Dedifferentiated amniotic fluid mesenchymal stem cell (primary cell): ENCODE results near the gene HSDL1.

Experiments
- DNase-seq: peaks from one replicate; pipeline ENCODE4 v3.0.0-alpha.2; 2016; ENCODE audit errors: extremely low spot score

The HSDL1 gene

DNA sequence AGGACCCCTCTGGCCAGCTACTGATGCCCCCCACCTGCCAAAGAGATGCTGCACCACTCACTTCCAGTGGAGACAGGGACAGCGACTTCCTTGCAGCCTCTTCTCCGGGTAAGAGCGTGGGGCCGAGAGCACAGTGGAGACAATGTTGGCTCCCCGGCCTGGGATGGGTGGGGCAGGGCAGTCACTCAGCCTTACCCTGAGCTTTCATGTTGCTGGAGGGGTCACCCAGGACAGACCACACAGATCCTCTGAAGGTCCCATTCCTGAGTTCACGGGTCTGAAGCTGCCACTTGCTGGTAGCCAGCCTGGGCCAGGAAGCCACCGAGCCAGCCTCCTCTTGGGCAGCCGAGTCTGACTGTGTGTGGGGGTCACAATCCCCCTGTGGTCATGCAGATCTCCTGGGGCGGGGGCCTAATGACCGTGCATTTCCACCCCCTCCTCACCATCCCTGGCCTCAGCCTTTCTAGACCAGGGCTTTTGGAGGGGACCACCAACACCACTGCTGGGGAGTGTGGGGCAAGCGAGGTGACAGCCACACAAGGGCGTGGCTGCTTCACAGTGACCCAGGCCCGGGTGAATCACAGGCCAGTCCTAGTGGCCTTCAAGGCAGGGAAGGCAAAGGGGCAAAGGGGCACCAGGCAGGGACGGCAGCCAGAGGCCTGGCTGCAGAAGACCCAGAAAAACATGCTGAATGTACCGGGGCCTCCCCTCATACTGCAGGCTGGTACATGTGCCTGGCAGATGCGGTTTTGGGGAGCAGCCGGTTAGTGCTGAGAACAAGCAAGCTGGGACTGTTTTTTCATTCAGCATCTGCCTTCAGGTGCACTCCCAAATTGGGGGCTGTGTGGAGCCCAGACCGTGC lies 31.4 kb upstream of the HSDL1 start:
- DNase-seq: no peak

DNA sequence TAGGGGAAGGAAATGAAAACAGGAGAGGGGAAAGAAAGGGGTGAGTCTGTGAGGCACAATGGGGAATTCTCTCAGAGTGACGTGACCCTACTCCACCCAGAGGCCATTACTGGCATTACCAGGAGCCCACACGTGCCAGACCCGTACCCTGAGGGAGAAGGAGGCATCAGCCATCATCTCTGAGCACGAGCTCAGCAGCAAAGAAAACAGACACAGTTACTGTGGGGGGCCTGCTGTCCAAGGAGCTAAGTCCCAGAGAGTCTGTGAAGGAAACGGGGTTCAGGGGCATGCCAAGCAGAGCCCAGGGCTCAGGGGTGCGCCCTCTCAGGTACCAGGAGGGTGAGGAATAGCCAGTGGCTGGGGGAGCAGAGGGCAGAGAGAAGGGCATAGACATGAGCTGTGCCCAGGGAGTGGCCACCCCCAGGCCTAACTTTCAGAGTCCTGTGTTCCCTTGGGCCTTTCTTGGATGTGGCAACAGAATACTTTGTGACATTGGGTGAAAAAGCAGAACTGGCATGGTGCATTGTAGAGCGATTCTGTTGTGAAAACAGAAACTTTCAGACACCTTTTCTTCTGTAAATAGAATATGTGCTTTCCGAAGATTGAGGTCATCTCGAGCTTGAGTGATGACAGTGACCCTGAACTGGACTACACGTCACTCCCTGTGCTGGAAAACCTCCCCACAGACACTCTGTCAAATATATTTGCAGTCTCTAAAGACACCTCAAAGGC lies 30.5 kb upstream of the HSDL1 start:
- DNase-seq: no peak

DNA sequence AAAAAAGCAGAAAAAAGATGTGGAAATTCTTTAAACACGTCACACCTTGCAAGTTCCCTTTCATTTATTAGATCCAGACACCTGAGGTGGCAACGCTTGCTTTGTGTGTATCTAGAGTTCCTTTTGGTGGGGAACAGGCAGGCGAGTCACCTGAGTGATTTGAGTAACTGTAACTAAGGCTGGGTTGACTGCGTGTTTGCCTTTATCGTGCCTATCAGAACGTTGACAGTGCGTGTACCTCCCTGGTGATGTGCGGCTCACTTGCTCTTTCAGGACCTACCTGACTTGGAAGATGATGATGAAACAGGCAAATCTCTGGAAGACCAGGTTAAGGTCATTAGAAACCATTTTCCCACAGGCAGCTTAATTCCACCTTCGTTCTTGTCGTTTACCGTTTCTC lies 29.4 kb upstream of the HSDL1 start:
- no peak for DNase-seq

DNA sequence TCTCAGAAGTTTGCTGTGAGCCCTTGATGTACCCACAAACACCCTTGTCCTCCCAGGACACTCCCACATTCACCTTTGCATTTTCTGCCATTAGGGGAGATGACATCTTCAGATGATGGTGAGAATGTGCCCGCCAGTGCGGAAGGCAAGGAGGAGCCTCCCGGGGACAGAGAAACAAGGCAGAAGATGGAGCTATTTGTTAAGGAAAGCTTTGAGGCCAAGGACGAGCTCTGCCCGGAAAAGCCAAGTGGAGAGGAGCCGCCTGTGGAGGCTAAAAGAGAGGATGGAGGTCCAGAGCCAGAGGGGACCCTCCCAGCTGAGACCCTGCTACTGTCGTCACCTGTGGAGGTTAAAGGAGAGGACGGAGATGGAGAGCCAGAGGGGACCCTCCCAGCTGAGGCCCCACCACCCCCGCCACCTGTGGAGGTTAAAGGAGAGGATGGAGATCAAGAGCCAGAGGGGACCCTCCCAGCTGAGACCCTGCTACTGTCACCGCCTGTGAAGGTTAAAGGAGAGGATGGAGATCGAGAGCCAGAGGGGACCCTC lies 24.9 kb upstream of the HSDL1 start:
- DNase-seq: no peak

DNA sequence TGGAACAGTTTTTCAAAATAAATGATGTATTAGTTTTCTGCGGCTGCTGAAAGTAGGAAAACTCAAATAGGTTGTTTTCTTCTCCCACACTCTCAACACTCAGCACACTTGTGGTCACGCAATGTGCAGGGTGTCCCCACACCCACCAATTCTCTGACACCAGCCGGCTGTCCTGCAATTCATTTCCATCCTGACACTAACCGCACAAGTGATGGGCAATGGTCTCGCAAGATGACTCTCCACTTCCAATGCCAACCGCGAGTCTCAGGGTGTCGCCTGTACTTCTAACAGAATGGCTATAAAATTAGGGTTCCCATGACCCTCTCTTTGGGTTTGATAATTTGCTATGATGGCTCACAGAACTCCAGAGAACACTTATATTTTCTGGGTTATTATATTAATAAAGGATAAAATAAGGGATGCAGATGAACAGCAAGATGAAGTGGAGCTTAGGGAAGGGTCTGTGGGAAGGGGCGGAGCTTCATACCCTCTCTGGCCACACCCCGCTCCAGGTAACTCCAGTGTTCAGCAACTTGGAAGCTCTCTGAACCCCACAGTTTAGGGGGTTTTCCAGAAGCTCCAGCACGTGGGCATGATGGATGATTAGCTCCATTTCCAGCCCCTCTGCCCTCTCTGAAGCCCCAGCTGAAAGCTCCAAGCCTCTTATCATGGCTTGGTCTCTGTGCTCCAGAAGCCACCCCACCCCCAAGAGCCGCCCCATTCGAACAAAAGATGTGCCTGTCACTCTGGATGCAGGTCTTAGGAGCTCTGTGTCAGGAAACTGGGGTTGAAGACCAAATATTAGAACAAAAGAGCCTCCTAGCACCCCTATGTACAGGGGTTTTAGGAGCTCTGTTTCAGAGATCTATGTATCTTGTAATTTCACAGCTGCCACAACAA lies 22.1 kb upstream of the HSDL1 start:
- no peak for DNase-seq

DNA sequence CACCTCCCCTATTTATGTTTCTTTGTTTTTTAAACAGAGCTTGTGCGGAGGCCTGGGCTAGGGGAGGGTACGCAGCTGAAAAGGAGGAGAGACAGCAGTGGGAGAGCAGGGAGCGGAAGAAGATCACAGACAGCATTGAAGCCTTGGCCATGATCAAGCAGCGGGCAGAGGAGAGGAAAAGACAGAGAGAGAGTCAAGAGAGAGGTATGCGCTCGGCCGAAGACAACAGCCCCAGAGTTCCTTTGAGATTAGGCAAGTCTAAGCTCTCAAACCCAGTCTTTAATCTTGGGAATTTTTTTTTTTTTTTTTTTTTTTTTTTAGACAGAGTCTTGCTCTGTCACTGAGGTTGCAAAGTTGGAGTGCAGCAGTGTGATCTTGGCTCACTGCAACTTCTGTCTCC lies 20.8 kb upstream of the HSDL1 start:
- no peak for DNase-seq

DNA sequence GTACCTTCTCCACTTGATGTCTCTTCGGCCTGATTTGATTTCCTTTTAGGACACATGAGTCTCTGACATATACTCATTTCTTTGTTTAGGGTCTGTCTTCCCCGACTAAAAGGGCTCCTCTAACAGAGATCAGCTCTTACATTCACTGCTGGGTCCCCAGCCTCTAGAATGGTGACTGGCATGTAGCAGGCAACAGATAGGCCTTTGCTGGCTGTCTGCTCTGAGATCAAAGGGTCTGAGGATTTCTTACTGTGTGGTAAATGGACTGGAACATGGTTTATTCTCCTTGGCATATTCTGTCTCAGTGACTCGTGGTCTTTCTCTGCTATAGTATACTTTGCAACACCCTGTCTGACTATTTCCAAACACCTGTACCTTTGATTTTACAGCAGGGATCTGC lies 16.8 kb upstream of the HSDL1 start:
- DNase-seq: no peak

DNA sequence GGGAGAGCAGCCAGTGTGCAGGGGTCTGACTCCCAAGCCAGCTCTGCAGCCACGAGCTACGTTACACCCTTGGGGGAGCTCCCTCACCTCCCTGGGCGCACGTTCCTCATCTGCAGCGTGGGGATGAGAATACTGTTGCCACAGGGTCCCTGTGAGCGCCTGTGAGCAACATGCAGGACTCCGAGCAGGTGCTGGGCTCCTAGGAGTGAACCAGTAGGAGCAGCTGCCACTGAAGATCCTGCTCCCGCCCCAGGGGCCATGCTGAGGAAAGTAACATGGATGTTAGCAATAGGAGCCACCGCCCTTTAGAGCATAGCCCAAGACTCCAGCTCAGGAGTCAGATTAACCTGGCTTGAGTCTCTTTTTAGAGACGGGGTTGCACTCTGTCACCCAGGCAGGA lies 16.1 kb upstream of the HSDL1 start:
- DNase-seq: no peak

DNA sequence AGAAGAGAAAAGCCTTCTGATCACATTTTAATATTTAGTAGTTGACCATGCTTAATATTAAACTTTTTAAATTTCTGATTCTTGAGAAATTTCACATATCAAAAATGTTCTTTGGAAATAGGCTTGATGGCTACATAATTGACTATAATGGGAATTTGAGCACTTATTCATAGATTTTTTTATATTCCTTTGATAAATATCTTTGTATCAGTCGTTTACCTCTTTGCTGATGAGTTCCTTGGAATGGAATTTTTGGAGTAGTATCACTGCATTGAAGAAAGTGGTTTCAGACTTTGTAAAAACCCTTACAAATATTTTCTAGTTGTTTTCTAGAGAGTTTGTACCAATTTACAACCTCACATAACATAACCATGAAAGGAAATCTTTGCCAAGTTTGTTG lies 14.8 kb upstream of the HSDL1 start:
- no peak for DNase-seq

DNA sequence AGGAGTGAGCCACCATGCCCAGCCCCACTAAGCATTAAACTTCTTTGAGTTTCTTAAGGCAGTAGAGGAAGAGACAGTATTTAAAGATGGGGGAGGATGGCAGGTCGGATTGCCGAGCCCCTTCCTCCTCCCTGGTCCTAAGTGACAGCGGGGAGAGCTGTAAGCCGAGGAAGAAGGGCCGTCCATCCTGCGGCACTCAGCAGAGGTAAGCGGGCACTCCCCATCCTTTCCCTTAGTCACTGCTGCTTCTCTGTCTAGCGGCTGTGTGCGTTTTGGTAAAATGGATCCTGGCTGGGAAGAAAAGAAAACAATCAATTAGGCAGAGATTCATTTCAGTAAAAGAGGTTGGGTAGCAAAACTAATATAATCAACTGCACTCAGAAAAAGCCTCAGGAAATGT lies 14.0 kb upstream of the HSDL1 start:
- no peak for DNase-seq

DNA sequence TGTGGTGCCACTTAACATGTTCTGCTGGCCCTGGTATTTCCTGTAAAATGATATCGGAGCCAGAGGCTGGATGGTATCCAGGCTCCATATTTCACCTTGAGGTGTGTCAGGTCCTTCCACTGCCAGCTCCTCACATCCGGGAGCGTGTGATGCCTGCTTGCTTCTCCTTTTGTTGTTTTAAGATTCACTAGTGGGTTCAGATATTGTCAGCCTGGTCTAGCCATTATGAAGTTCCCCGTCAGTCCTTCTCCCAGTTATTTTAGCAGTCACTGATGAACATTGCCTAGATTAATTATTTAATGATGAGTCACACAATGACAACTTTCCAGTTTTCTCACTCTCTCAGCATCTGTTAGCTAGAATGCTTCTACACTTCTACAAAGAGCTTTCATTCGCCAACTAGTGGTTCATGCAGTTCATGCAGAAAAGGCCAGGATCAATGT lies 11.4 kb upstream of the HSDL1 start:
- DNase-seq: no peak

DNA sequence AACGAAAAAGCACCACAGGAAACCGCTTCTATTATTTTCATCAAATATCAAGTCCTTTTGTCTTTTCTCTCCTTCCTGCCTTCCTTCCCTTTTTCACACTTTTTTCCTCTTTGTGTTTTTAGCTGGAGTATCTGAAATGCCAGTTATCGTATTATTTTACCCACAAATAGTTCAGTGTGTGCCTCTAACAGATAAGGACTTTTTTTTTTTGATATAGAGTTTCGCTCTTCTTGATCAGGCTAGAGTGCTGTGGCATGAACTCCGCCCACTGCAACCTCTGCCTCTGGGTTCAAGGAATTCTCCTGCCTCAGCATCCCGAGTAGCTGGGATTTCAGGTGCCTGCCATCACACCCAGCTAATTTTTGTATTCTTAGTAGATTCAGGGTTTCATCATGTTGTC lies 10.8 kb upstream of the HSDL1 start:
- DNase-seq: no peak

DNA sequence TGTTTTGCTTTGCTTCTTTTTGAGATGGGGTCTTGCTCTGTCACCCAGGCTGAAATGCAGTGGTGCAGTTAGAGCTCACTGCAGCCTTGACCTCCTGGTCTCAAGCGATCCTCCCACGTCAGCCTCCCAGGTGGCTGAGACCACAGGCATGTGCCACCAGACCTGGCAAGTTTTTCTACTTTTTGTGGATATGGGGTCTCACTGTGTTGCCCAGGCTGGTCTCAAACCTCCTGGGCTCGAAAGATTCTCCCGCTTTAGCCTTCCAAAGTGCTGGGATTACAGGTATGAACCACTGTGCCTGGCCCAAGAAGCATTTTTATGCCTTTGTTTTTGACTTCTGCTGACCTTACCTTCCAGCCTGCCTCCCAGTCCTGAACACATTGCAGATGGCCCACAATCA lies 10.2 kb upstream of the HSDL1 start:
- no peak for DNase-seq

DNA sequence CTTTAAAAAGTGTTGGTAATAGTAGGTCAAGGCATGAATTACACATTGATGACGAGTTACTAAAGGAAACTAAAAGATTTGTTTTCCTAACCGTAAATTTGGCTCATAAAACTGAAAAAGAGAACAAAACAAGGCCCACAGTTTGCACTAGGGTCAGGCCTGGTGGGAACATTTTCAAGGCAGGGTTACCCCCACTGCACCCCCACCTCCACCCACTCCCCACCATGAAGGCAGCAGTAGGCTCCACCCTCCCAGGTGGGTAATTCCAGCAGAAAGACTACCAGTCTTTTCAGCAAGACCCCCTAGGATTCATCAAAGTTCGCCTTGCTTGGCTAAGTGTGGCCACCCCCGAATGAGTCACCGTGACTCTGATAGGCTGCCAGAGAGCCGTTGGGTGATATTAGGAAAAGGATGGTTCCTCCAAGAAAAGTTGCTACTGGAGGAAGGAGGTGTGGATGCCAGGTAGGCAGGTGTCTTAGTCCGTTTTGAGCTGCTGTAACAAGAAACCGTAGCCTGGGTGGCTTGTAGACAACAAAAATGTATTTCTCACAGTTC lies 8.8 kb upstream of the HSDL1 start:
- no peak for DNase-seq

DNA sequence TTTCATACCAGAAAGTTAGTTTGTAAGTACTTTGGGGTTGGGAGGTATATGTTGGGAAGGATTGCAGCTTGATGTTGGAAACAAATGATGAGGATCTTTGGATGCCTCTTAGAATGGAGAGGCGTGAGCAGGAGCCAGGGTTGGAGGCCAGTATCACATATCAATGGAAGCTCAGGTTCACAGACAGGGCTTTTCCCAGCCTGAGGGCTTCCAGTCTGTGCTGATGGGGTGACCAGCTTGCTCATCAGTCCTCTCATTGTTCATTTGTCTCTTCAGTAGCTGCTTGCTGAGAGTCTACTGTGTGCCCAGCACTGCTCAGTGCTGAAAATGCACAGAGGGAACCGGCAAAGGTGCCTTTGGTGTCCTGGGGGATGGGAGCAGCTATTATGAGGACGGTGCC lies 5.9 kb upstream of the HSDL1 start:
- DNase-seq: no peak

DNA sequence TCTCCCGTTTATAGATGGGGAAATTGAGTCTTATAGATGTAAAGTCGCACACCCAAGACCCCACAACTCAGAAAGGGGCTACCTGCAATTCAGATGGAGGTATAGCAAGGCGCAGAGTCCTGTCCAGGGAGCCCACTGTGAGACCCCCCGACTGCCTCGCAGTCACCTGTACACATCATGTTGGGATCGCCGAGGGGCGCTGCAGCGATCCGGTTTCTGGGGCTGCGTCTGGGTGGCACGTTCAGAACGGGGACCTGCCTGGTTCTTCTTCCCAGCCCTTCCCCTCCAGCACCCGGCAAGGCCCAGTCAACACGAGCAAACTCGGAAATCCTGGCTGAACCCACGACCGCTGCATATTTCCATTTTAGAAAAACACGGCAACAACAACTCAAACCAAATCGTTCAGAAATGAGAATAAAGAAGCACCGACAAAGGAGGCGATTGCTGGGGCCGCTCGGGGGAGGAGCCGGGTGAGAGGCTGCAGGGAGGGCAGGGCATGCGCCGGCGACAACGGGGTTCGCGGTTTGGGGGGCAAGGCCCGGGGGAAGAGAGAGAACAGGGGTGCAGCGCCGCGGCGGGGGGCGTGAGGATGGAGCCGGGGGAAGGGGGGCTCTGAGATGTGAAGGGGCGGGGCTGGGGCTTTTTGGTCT lies 643 bp downstream of the HSDL1 start:
- DNase-seq: no peak

DNA sequence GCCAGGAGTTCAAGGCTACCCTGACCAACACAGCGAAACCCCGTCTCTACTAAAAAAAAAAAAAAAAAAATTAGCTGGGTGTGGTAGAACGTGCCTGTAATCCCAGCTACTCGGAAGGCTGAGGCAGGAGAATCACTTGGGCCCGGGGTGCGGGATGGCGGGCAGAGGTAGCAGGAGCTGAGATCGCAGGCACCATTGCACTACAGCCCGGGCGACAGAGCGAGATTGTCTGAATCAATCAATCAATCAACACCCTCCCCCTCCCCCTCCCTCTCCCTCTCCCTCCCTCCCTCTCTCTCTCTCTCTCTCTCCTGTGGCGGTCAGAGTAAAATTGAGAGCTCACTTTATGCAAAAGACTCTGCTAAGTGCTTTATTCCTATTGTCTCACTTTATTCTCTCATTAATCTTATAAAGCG lies 1.2 kb downstream of the HSDL1 start:
- DNase-seq: no peak

DNA sequence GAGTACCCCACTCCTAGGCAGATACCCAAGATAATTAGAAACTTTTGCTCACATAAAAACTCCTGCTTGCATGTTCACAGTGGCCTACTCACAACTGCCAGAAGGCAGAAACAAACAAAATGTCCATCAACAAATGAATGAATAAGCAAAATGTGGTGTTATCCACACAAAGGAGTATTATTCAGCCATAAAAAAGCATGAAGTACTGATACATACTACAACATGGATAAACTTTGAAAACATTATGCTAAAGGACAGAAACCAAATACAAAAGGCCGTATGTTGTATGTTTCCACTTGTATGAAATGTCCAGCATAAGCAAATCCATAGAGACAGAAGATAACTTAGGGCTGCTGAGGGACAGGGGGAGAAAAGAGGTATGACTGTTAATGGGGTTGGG lies 1.9 kb downstream of the HSDL1 start:
- no peak for DNase-seq

DNA sequence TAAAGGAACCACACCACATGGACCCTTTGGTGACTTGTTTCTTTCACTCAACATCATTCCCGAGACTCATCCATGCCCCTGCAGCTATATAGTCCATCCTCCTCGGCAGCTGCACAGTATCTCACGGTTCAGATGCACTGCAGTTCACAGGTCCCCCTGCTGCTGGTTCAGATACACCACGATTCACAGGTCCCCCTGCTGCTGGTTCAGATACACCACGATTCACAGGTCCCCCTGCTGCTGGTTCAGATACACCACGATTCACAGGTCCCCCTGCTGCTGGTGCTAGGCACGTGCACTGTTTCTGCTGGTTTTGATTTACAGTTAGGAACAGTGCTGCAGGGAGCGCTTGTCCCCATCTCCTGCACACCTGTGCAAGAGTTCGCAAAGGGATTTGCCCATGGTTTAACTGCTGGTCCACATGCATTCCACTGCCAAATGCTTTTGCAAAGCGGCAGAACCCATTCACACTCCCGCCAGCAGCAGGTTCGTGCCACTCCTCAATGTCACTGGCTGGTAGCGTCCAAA lies 3.8 kb downstream of the HSDL1 start:
- DNase-seq: no peak

DNA sequence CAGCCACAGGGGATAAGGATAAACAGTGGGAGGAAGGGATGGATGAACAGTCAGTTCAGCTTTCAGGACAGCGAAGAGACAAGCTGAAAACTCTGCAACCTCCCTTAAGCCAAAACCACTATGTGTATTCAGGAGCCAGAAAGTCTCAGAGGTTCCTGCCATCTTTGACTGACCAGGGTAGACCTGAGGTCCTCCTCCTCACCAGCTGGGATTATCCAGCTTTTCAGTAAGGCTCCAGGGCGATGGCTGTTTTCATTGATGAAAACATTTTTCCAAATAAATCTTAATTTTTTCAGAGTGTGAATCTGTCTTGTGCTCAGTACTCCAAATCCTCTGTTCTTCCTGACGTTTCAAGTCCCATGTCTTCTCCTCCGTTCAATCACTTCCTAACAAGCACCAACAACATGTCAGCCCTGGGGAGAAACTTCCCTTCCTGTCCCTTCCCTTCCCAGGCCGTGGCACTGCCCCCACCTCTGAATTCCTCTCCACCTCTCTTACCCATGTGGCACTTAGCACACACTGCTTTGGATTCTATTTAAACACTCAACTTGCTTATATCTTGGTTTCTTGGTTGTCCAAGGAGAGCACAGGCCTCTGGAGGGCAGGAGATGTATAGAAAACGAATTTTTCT lies 5.2 kb downstream of the HSDL1 start:
- no peak for DNase-seq
